ENCODE data around the gene INTS15.
"Not testable (repeated sequence)": the region's sequence is repeated elsewhere in the genome, so short reads cannot be mapped to it uniquely, and the experiment has no call there.

Gene INTS15

DNA sequence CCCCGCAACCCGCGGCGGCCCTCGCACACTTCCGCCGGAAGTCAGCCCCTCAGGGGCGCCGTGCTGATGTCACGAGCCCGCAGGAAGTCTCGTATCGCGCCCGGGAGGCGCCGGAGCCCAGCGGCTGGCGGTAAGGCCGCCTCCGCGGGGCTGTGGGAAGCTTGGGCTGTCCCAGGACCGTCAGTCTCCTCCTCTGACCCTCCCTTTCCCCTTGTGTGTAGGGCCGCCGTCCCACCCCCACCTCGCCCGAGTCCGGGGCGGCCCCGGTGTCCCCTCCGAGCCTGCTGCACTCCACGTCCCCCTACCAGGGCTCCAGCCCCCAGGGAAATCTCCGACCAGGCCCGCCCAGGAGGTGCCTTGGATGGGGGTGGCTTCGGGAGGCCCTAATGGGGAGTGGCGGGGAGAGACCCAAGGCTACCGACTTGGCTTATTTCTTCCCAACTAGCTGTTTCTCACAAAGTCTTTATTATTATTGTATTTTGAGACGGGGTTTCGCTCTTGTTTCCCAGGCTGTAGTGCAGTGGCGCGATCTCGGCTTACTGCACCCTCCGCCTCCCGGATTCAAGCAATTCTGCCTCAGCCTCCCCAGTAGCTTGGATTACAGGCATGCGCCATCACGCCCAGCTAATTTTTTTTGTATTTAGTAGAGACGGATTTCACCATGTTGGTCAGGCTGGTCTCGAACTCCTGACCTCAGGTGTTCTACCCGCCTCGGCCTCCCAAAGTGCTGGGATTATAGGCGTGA is 12.3 kb upstream of the INTS15 start, which contains the start of gene ZDHHC4:
TSS of gene ZDHHC4 (plus strand) at position 86 of the 745 bp plus-strand sequence. CDS start 3,108 bp downstream, outside the sequence.
- DNase-seq (ENCODE audit: low spot score), result peak; percentile 98

DNA sequence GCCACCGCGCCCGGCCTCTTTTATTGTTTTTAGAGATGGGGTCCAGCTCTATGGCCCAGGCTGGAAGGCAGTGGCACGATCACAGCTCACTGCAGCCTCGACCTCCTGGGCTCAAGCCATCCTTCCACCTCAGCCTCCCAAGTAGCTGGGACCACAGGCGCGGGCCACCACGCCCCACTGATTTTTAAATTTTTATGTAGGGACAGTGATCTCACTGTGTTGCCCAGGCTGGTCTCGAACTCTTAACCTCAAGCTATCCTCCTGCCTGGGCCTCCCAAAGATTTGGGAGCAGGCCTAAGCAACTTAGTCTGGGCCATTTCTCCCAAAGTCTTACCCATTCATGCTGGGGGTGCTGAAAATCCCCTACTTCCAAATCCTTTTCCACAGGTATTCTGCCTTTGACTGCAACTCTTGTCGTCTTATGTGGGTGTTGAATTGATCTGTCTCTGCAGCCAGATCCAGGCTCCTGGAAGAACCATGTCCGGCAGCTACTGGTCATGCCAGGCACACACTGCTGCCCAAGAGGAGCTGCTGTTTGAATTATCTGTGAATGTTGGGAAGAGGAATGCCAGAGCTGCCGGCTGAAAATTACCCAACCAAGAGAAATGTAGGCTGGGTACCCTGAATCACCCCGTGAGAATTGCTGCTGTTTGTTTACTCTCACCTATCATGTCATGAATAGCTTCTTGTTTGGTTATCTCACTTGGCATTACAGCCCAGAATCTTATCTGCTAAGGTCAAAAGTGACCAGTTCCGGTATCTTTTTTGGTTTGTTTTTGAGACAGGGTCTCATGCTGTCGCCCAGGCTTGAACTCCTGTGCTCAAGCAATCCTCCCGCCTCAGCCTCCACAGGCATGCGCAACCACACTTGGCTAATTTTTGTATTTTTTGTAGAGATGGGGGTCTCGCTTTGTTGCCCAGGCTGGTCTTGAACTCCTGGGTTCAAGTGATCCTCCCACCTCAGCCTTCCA is 11.4 kb upstream of the INTS15 start:
- DNase-seq (ENCODE audit: low spot score), result no peak

DNA sequence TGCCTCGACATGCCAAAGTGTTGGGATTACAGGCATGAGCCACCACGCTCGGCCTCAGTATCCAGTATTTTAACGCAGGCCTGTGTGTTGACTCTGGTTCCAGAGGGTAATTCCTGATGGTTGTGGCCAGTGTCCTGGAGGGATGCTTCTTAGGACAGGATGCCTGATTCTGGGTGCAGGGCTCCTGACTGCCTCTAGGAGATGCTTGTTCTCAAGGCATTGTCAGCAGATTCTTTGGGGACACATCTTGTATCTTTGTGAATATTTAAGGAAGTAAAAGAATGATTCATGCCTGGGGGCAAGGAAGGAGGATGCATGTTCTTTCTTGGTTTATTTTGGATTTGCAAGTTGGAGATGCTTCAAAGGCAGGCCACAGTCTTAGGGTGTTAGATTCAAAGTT is 10.4 kb upstream of the INTS15 start:
- no peak for DNase-seq (ENCODE audit: low spot score)

DNA sequence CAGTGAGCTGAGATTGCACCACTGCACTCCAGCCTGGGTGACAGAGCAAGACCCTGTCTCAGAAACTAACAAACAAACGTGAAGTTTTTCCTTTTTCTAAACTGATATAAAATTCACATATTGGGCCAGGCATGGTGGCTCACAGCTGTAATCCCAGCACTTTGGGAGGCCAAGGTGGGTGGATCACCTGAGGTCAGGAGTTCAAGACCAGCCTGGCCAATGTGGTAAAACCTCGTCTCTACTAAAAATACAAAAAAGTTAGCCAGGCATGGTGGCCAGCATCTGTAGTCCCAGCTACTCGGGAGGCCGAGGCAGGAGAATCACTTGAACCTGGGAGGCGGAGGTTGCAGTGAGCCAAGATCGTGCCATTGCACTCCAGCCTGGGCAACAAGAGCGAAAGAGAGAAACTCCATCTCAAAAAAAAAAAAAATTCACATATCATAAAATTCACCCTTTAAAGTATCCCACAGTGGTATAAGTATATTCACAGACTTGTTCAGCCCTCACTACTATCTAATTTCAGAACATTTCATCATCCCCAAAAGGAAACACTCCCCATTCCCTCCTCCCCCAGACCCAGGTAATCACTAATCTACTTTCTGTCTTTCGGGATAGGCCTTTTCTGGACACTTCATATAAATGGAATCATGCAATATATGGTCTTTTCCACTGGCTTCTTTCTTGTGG is 3.9 kb upstream of the INTS15 start:
- not testable (repeated sequence) for DNase-seq (ENCODE audit: low spot score)

DNA sequence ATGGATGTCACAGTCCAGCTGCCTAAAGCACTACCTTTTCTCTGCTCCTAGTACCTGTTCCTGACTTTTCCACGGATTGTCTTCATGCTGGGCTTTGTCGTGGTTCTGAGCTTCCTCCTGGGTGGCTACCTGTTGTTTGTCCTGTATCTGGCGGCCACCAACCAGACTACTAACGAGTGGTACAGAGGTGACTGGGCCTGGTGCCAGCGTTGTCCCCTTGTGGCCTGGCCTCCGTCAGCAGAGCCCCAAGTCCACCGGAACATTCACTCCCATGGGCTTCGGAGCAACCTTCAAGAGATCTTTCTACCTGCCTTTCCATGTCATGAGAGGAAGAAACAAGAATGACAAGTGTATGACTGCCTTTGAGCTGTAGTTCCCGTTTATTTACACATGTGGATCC is 1.3 kb upstream of the INTS15 start:
- DNase-seq (ENCODE audit: low spot score), result no peak

DNA sequence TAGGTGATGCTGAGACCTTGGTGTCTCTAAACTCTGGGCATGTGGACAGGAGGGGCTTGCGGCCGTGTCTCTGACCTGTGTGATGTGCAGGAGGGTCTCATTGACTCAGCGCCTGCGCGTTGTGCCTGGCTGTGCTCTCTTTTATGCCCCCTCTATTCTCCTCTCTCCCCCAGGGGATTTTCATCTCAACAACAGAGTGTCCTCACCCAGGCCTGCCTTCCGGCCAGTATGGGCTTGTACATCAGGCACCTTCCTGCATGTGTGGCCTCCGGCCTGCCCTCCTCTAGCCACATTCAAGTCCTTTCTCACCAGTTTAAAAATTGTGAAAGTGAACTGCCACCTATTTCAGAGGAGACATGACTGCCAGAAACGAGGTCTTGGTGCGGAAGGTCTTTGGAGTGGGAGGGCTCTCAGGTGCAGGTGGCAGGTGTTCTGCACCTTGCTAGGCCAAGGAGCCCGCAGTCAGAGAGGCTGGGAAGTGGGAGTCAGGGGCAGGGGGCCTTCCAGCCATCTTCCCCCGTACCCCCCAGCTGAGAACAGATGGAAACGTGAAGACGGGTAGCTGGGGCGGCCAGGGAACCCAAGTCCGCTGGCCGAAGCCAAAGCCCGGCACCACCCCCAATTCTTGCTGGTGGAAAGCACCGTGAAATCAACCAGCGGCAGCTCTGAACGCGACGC is 531 bp upstream of the INTS15 start:
- no peak for DNase-seq (ENCODE audit: low spot score)

DNA sequence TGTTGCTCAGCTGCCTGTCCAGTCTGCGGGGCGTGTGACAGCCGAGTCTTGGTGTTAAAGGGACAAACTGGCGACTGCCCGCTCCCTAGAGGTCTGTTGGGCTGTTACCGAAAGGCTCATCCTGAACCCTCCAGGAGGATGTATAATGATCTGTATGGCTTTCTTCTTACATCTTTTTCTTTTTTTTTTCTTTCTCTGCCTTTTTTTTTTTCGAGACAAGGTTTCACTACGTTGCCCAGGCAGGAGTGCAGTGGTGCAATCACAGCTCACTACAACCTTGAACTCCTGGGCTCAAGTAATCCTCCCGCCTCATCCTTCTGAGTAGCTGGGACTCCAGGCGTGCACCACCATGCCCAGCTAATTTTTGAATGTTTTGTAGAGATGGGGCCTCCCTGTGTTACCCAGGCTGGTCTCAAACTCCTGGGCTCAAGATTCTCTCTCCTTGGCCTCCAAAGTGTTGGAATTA is 857 bp downstream of the INTS15 start:
- no peak for DNase-seq (ENCODE audit: low spot score)

DNA sequence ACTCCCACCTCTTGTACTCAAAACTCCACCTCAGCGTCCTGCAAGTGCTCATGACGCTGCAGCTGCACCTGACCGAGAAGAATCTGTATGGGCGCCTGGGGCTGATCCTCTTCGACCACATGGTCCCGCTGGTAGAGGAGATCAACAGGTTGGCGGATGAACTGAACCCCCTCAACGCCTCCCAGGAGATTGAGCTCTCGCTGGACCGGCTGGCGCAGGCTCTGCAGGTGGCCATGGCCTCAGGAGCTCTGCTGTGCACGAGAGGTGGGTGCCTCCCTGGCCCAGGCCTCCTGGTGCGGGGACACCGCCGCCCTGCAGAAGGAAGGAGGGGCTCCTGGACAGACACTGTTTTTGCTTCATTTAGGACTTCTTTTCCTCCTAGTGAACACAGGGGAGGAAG is 10.3 kb downstream of the INTS15 start:
- no peak for DNase-seq (ENCODE audit: low spot score)

DNA sequence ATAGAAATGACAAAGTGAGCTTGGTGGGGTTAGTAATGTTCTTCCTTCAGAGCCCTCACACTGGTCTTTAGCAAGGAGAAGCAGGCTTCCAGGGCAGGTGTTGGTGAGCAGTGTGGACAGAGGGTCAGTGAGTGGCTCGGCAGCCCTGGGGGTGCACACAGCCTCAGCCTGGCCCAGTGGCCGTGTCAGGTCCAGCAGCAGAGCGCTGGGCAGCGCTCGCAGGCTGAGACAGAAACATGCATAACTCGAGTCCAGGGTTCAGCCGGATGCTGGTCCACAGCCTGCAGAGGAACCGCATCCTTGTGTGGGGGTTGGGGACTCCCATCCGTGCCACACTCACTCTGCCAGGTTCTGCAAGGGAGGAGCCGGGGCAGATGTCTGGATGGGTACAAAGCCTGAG is 14.6 kb downstream of the INTS15 start:
- DNase-seq (ENCODE audit: low spot score), result no peak

DNA sequence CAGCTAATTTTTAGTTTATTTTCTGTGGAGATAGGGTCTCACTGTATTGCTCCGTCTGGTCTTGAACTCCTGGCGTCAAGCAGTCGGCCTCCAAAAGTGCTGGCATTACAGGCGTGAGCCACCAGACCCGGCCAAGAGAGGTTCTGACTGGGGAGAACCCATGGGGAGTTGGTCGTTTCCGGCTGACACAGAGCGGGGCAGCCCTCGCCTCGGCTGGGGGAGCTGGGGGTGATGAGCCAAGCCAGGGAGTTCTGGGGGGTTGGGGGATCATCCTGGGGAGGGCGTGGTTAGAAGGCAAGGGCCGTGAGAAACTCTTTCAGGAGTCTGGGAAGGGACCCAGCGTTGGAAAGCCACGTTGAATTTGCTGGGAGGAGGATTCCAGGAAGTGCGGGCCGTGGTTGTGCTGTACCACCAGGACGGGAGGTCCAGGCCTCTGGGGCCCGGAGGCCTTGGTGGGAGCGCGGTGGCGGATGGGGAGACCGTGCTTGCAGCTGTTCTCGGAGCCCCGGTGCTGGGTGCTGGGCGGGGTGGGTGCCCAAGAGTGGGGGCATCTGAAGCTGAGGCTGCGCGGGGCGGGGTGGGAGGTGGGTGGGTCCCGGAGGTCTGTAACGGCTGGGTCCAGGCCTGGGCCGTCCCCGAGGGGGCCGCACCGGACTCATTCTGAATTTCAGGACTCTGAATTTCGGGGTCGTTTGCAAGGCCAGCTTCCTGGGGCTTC is 17.2 kb downstream of the INTS15 start:
- no peak for DNase-seq (ENCODE audit: low spot score)

DNA sequence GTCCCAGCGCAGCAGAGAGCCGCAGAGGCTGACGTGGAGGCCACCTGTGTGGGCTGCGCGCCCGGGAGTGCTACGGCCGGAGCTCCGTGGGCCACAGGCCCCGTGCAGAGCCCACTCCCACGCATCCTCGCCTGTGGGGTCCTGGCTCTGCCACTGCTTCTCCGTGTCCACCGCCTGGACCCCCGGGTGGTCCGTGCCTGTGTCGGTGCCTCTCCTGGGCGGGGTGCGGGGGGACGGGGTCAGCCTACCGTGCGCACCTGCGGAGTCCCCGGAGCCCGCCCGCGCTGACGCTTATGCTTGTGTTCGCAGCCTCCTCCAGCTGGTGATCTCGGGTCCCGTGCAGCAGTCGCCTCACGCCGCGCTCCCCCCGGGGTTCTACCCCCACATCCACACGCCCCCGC is 17.8 kb downstream of the INTS15 start:
- no peak for DNase-seq (ENCODE audit: low spot score)

DNA sequence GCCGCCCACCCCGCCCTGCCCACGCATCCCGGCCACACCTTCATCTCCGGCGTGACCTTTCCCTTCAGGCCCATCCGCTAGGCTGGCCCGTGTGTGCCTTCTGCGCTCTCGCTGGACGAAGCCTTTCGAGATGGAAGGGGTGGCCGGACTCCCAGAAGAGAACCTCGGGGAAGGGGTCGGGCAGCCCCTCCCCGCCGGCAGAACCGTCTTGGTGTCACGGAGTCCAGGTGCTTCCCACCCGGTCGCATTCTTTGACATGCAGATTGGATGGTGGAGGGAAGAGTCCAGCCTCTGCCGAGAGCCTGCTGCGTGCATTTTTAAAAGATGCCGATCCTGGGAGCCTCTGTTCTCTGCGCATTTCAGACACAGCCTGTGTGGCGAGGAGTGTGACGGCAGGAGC is 18.3 kb downstream of the INTS15 start:
- DNase-seq (ENCODE audit: low spot score), result no peak

DNA sequence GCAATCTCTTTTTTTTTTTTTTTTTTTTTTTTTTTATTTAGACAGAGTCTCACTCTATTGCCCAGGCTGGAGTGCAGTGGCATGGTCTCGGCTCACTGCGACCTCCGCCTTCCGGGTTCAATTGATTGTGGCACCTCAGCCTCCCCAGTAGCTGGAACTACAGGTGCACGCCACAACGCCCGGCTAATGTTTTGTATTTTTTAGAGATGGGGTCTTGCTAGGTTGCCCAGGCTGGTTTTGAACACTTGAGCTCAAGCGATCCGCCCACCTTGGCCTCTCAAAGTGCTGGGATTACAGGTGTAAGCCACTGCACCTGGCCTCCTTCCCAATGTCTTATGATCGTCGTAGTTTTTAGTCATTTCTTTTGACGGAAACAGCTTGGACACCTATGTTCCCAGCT is 19.0 kb downstream of the INTS15 start:
- DNase-seq (ENCODE audit: low spot score), result no peak

DNA sequence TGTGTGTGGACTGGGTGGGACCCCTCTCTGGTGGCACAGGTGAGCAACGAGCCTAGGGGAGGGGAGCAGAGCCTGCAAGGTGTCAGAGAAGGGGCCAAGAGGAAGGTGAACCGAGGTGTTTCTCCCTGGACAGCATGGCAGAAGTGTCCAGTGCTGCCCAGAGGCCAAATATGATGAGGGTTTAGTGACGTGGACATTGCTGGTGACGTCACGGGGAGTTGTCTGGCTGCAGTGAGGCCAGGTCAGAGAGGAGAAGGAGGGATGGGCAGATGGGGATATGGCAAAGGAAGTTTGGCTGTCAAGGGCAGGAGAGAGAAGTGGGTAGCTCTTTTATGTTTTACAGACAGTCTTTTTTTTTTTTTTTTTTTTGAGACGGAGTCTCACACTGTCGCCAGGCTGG is 23.0 kb downstream of the INTS15 start:
- no peak for DNase-seq (ENCODE audit: low spot score)

DNA sequence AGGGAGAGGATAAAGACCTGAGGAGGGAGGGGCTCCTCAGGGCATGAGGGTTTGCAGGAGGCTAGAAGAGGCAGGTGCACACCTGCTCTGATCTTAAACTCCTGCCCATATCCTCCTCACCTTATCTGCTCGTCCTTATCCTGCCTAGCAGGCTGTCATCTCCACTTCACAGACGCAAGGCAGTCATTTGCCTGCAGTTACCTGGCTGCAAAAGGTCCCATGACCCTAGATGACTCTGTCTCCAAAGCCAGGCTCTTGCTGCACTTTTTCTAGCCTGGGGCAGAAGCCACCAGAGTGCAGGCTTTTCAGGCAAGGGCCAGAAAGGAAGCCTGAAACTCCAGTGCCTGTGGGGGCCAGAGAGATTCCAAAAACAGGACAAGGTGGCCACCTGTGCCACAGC is 23.9 kb downstream of the INTS15 start:
- DNase-seq (ENCODE audit: low spot score), result no peak

DNA sequence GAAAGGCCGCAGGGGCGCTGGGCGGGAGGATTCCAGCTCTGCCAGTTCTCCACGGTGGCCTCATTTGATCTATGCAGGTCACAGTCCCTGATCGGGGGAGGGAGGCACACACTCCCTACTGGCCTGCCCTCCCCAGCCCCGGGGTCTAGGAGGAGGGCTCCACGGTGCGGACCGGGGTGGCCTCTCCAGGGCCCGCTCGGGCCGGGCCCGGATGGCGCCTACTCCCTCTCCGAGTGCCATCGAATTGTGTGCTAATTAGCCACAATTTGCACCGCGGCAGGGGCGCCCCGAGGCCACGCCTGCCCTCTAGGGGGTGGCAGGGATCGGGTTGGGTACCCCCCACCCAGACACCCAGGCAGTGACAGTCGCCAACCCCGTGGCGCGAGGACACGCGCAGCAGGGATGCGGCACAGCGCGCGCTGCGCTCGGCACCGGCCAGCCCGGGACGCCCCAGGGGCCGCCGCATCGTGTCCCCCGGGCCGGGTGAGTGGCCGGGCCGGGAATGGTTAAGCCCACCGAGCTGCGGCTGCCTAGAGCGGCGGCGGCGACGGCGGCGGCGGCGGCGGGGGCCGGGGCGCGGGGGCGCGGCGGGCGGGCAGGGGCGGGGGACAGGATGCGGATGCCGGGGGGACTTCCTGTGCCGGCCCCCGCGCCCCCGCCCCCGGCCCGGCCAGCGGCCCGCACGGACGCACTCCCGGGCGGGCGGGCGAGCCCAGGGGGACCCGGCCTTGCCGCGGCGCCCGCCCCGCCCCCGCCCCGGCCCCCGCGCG is 25.3 kb downstream of the INTS15 start, which contains the start of gene ZNF853:
TSS of gene ZNF853 (plus strand) at position 658 of the 770 bp plus-strand sequence. CDS start 565 bp downstream, outside the sequence.
- peak; percentile 83 for DNase-seq (ENCODE audit: low spot score)

DNA sequence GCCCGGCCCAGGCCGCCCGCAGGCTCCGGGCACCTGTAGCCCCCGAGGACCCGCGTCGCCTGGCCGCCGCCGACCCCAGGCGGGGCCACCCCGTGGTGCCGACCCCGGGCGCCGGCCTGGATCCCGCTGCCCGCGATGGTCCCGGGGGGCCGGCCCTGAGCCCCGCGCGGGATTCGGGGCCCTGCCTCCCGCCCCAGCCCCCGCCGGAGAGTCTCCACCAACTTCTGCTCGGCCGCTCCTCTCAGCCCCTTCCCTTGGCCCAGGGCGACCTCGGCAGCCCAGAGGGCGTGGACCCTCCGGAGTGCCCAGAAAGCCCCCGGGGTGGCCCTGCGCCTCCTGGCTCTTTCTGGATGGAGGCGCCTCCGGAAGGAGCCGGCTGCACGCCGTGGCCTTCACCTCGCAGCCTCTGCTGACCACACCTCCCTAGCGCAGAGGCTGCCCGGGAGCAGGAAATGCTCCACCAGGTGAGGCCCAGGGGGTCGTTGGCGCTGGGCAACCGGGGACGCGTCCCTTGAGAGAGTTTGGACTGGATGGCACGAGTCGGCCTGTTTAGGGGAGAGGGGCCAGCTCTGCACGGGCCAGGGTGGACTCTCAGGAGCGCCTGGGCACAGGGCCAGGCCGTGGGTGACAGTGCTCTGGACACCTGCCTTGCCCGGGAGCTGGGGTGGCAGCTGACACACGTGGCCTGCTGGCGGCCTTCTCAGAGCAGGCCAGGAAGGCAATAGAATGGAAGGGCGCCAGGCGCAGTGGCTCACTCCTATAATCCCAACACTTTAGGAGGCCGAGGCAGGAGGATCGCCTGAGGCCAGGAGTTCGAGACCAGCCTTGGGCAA is 26.1 kb downstream of the INTS15 start:
- peak; percentile 75 for DNase-seq (ENCODE audit: low spot score)

DNA sequence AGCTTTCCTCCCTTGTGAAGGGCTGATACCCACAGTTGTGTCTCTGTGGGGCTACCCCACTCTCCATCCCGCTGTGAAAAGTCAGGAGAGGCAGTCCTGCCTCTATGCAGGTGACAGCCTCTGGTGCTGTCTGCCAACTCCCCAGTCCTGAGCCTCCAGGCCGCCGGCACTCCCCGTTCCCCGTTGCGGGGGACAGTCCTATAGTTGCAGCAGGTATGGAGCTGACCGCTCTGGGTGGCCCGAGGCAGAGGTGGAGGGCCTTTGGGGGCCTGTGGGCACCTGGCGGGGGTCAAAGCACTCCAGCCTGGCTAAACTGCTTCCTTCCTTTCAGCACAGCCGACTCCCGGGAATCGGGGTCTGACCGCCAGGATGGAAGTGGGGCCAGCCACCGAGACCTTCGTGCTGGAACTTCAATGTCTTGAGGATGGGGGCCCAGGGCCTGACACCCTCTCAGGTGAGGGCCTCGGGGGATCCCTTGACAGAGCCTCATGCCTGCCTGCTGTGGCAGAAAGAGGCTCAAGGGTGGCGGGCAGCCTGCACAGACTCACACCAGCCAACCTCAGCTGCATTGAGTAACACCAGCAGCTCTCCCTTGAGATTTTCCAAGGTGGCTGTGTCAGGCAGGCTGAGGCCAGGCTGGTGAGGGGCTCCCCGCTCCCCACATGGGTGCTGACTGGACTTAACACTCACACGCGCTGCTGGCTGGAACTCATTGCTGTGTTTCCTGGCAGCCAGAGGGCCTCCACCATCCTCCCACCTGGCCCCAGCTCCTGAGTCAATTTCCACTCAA is 27.2 kb downstream of the INTS15 start:
- no peak for DNase-seq (ENCODE audit: low spot score)

Measured in iPS-NIHi11 (cell line).